Activated naive CD4-positive, alpha-beta T cell treated with anti-CD3 and anti-CD28 coated beads, Interleukin-2, amount 50 U/mL, for 24 hours (primary cell): Measurements from ENCODE around the gene ARHGAP9.
"Not testable (repeated sequence)": the region's sequence is repeated elsewhere in the genome, so short reads cannot be mapped to it uniquely, and the experiment has no call there.

Experiments used
- H3K27ac Mint-ChIP-seq: one replicate; pipeline ENCODE4 v1.8.0; 2021; ENCODE audit warnings: mild to moderate bottlenecking, mixed read lengths
- H3K27me3 Mint-ChIP-seq: one replicate; pipeline ENCODE4 v1.8.0; 2021; ENCODE audit warnings: mixed read lengths
- H3K36me3 Mint-ChIP-seq: one replicate; pipeline ENCODE4 v1.8.0; 2021; ENCODE audit warnings: mixed read lengths
- H3K4me1 Mint-ChIP-seq: one replicate; pipeline ENCODE4 v1.8.0; 2021; ENCODE audit warnings: mixed read lengths
- H3K4me3 Mint-ChIP-seq: one replicate; pipeline ENCODE4 v1.8.0; 2021; ENCODE audit warnings: mild to moderate bottlenecking, mixed read lengths
- H3K9me3 Mint-ChIP-seq: one replicate; pipeline ENCODE4 v1.8.0; 2021; ENCODE audit warnings: mixed read lengths

Gene ARHGAP9

GRCh38 chr12:57507796-57508195 is 28.1 kb upstream of the ARHGAP9 start:
- not testable (repeated sequence) for H3K4me1 Mint-ChIP-seq

GRCh38 chr12:57506541-57506940 is 26.9 kb upstream of the ARHGAP9 start:
- not testable (repeated sequence) for H3K9me3 Mint-ChIP-seq

More at GRCh38 chr12:57507796-57508195, 28.1 kb upstream of the ARHGAP9 start:
- not testable (repeated sequence) for H3K27ac Mint-ChIP-seq, H3K27me3 Mint-ChIP-seq, H3K4me3 Mint-ChIP-seq, H3K9me3 Mint-ChIP-seq
- peaks cover 14% of the 10 kb centered on the region for H3K36me3 Mint-ChIP-seq

DNA sequence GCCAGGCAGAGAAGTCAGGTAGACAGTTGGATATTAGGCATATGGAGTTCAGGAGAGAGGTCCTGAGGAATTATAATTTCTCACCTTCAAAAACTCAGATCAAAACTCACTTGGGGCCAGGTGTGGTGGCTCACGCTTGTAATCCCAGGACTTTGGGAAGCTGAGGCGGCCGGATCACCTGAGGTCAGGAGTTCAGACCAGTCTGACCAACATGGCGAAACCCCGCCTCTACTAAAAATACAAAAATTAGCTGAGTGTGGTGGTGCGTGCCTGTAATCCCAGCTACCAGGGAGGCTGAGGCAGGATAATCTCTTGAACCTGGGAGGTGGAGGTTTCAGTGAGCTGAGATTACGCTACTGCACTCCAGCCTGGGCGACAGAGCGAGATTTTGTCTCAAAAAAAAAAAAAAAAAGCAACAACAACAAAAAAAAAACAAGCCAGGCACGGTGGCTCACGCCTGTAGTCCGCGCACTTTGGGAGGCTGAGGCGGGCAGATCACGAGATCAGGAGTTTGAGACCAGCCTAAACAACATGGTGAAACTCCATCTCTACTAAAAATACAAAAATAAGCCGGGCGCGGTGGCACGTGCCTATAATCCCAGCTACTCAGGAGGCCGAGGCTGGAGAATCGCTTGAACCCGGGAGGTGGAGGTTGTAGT is 22.8 kb upstream of the ARHGAP9 start:
- peak overlapping the region; percentile 25 for H3K27ac Mint-ChIP-seq
- H3K4me3 Mint-ChIP-seq, H3K9me3 Mint-ChIP-seq, H3K27me3 Mint-ChIP-seq: not testable (repeated sequence)
- H3K4me1 Mint-ChIP-seq = peaks cover 12% of the 10 kb centered on the region
- peaks cover 21% of the 10 kb centered on the region for H3K36me3 Mint-ChIP-seq

More at GRCh38 chr12:57506541-57506940, 26.9 kb upstream of the ARHGAP9 start:
- not testable (repeated sequence) for H3K4me1 Mint-ChIP-seq, H3K27ac Mint-ChIP-seq, H3K27me3 Mint-ChIP-seq, H3K4me3 Mint-ChIP-seq
- H3K36me3 Mint-ChIP-seq = peaks cover 12% of the 10 kb centered on the region

DNA sequence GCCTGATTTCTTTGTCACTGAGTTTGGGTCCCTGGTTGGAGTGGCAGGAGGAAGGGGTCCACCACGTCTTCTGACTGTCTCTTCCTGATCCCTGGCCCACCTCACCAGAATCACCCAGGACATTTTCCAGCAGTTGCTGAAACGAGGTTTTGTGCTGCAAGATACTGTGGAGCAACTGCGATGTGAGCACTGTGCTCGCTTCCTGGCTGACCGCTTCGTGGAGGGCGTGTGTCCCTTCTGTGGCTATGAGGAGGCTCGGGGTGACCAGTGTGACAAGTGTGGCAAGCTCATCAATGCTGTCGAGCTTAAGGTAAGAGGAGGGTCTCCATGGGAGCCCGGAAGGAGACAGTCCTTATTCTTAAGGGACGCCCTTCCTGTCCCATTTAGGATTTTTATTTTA is 20.5 kb upstream of the ARHGAP9 start:
- Mint-ChIP-seq H3K4me3 (no peak overlapping the region), H3K27ac (peak overlapping the region; percentile 79), H3K27me3 (no peaks in the 10 kb centered on the region), H3K4me1 (peaks cover 19% of the 10 kb centered on the region), H3K36me3 (peaks cover 27% of the 10 kb centered on the region), H3K9me3 (no peaks in the 10 kb centered on the region)

GRCh38 chr12:57498571-57498970 is 18.9 kb upstream of the ARHGAP9 start:
- Mint-ChIP-seq H3K4me1 (peaks cover 19% of the 10 kb centered on the region), H3K36me3 (peaks cover 26% of the 10 kb centered on the region), H3K27me3 (no peaks in the 10 kb centered on the region), H3K27ac (no peak overlapping the region), H3K9me3 (no peaks in the 10 kb centered on the region), H3K4me3 (no peak overlapping the region)

- Mint-ChIP-seq H3K36me3 (peaks cover 26% of the 10 kb centered on the region), H3K4me3 (no peak overlapping the region), H3K4me1 (peaks cover 19% of the 10 kb centered on the region), H3K27me3 (no peaks in the 10 kb centered on the region), H3K27ac (no peak overlapping the region), H3K9me3 (no peaks in the 10 kb centered on the region)
These were observed 18.5 kb upstream of the ARHGAP9 start for GRCh38 chr12:57498132-57498502.

GRCh38 chr12:57497223-57498131 is 17.8 kb upstream of the ARHGAP9 start:
- H3K36me3 Mint-ChIP-seq = peaks cover 29% of the 10 kb centered on the region
- H3K9me3 Mint-ChIP-seq = no peaks in the 10 kb centered on the region
- no peak overlapping the region for H3K4me3 Mint-ChIP-seq
- no peaks in the 10 kb centered on the region for H3K27me3 Mint-ChIP-seq
- H3K27ac Mint-ChIP-seq = peak overlapping the region; percentile 41
- peaks cover 24% of the 10 kb centered on the region for H3K4me1 Mint-ChIP-seq

- no peaks in the 10 kb centered on the region for H3K27me3 Mint-ChIP-seq
- H3K36me3 Mint-ChIP-seq = peaks cover 25% of the 10 kb centered on the region
- H3K4me3 Mint-ChIP-seq = no peak overlapping the region
- no peaks in the 10 kb centered on the region for H3K9me3 Mint-ChIP-seq
- H3K4me1 Mint-ChIP-seq = peaks cover 24% of the 10 kb centered on the region
- no peak overlapping the region for H3K27ac Mint-ChIP-seq
These were observed 17.2 kb upstream of the ARHGAP9 start for GRCh38 chr12:57496822-57497221.

DNA sequence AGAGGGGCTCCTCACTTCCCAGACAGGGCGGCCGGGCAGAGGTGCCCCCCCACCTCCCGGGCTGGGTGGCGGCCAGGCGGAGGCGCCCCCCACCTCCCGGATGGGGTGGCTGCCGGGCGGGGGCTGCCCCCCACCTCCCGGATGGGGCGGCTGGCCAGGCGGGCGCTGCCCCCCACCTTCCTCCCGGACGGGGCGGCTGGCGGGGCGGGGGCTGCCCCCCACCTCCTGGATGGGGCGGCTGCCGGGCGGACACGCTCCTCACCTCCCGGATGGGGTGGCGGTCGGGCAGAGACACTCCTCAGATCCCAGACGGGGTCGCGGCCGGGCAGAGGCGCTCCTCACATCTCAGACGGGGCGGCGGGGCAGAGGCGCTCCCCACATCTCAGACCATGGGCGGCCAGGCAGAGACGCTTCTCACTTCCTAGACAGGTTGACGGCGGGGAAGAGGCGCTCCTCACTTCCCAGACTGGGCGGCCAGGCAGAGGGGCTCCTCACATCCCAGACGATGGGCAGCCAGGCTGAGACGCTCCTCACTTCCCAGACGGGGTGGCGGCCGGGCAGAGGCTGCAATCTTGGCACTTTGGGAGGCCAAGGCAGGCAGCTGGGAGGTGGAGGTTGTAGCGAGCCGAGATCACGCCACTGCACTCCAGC is 15.5 kb upstream of the ARHGAP9 start:
- H3K4me1 Mint-ChIP-seq = peaks cover 26% of the 10 kb centered on the region
- H3K27me3 Mint-ChIP-seq, H3K4me3 Mint-ChIP-seq, H3K9me3 Mint-ChIP-seq: not testable (repeated sequence)
- peaks cover 22% of the 10 kb centered on the region for H3K36me3 Mint-ChIP-seq
- peak overlapping the region; percentile 46 for H3K27ac Mint-ChIP-seq

DNA sequence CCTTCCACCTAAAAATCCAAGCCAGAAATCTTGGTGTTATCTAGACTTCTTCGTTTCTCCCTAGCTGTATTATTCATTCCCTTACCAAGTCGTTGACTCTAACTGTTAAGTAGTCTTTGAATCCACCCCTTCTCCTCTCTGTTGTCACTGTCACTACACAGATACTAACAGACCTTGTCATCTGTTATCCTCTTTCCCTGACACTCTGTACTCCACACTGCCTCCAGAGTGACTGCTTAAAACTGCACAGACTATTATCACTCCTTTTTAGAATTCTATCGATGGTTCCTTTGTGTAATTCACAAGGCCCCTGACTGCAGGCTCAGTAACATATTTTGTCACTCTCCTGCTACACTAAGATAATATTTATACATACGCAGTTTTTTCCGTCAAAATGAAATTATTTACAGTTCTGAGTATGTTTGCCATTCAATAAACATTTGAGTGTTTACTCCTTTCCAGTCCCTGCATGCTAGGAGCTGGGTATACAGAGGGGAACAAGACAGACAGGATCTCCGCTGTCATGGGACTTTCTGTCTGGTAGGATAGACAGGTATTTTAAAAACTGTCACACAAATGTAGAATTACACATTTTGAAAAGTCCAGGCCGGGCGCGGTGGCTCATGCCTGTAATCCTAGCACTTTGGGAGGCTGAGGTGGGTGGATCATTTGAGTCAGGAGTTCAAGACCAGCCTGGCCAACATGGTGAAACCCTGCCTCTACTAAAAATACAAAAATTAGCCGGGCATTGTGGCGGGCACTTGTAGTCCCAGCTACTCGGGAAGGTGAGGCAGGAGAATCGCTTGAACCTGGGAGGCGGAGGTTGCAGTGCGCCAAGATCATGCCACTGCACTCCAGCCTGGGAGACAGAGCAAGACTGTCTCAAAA is 12.0 kb upstream of the ARHGAP9 start:
- Mint-ChIP-seq H3K9me3 (no peaks in the 10 kb centered on the region), H3K27ac (peak overlapping the region; percentile 91), H3K4me1 (peaks cover 38% of the 10 kb centered on the region), H3K4me3 (peak overlapping the region; percentile 85), H3K36me3 (peaks cover 29% of the 10 kb centered on the region), H3K27me3 (no peaks in the 10 kb centered on the region)

DNA sequence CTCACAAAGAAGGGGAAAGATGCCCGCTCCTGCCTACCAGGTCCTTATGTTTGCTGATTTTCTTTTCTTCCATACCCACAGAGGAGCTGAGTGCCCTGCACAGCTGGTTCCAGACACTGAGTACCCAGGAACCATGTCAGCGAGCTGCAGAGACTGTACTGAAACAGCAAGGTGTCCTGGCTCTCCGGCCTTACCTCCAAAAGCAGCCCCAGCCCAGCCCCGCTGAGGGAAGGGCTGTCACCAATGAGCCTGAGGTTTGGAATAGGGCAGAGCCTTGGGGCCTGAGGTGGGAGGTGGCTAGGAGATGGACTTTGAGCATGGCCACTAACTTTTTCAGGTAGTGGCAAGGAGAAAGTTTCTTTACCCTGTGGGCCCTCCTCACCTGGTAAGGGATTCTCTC is 10.5 kb upstream of the ARHGAP9 start:
- Mint-ChIP-seq H3K9me3 (no peaks in the 10 kb centered on the region), H3K27ac (no peak overlapping the region), H3K36me3 (peaks cover 27% of the 10 kb centered on the region), H3K27me3 (no peaks in the 10 kb centered on the region), H3K4me1 (peaks cover 38% of the 10 kb centered on the region), H3K4me3 (peak overlapping the region; percentile 99)

- no peaks in the 10 kb centered on the region for H3K27me3 Mint-ChIP-seq
- peak overlapping the region; percentile 99 for H3K4me3 Mint-ChIP-seq
- peaks cover 38% of the 10 kb centered on the region for H3K4me1 Mint-ChIP-seq
- H3K36me3 Mint-ChIP-seq = peaks cover 27% of the 10 kb centered on the region
- H3K9me3 Mint-ChIP-seq = no peaks in the 10 kb centered on the region
- peak overlapping the region; percentile 96 for H3K27ac Mint-ChIP-seq
These were observed 9.5 kb upstream of the ARHGAP9 start for GRCh38 chr12:57489157-57489641.

DNA sequence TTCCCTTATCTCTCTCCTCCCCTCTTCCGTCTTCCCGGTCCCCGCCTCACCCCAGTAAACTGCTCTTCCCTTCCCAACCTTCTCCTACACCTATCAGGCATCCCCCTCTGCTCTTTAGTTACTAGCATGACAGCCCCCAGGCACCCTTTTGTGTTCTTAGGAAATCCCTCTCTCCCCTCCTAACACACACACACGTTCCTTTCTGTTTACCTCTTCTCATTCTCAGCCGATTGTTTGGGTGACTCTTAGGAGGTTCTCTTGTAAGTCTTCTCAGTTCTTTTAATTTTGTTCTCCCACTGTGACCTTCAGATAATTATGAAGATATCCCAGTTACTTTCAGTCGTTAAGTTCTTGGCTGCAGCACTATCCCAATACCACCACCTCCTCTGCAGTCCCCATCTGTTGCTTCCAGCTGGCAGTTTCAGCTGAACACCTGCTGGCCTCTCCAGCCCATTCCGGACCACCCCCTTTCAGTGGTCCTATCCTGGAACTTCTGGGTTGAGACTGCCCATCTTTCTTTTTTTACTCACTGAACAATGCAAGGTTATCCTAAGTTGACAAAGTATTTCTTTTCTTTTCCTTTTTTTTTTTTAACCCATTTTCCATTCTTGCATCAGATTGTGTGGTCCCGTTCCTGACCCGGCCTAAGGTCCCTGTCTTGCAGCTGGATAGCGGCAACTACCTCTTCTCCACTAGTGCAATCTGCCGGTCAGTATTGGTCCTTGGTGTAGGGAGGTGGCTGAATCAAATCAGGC is 8.9 kb upstream of the ARHGAP9 start:
- Mint-ChIP-seq H3K4me3 (peak overlapping the region; percentile 99), H3K27ac (peak overlapping the region; percentile 96), H3K27me3 (no peaks in the 10 kb centered on the region), H3K9me3 (no peaks in the 10 kb centered on the region), H3K4me1 (peaks cover 38% of the 10 kb centered on the region), H3K36me3 (peaks cover 27% of the 10 kb centered on the region)

DNA sequence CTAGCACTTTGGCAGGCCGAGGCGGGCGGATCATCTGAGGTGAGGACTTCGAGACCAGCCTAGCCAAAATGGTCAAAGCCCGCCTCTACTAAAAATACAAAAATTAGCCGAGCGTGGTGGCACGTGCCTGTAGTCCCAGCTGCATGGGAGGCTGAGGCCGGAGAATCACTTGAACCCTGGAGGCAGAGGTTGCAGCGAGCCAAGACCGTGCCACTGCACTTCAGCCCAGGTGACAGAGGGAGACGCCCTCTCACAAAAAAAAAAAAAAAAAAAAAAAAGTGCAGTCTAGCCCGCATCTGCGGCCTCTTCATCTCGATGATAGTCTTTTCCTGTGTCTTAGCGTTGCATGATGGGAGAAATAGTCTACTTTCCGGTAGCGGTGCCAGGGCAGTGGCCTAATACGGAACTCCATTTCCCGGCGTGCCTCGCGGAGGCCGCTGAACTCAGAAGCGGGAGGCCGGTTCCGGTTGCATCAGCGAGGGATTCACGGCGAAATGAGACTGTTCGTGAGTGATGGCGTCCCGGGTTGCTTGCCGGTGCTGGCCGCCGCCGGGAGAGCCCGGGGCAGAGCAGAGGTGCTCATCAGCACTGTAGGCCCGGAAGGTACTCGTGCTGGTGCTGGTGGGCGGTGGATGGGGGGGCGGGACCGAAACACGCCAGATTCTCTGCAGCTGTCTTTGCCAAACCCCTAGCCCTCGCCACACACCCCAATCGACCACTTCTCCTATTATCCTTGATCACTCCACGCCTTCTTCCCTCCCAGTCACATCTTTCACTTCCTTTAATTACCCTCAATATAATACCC is 8.1 kb upstream of the ARHGAP9 start, which contains the start of gene MARS1:
Gene MARS1, plus strand, starts transcription at position 472 of the 805 bp plus-strand sequence. Its CDS starts 23 bp downstream, at position 495.
- H3K4me3 Mint-ChIP-seq = peak within 1 kb of the TSS; percentile 99
- no peaks in the 10 kb centered on the region for H3K9me3 Mint-ChIP-seq
- H3K27me3 Mint-ChIP-seq = no peaks in the 10 kb centered on the region
- peak within 1 kb of the TSS; percentile 96 for H3K27ac Mint-ChIP-seq
- peaks cover 42% of the 10 kb centered on the region for H3K4me1 Mint-ChIP-seq
- H3K36me3 Mint-ChIP-seq = peaks cover 25% of the 10 kb centered on the region
